ENCODE measurements around the gene BRICD5. TPM values are rescaled to one million over a fixed set of nuclear protein-coding genes. Genes with fewer than 3 reads are reported as not detected.

The BRICD5 gene
- total and polyA plus RNA-seq, 4 donors: 2.1 to 13.5 (median 9.3) TPM

- DNase-seq: no peak
- Histone ChIP-seq H3K4me3 (peak overlapping the region; percentile 81), H3K27me3 (ENCODE audit: control insufficient read depth in 3 of 3, insufficient read depth in 3 of 3, low read length in 2 of 3) (no peaks in the 10 kb centered on the region), H3K27ac (ENCODE audit: low read depth in 1 of 2, low read length in 1 of 2) (peak overlapping the region; percentile 95), H3K9me3 (ENCODE audit: control insufficient read depth in 4 of 4, insufficient read depth in 3 of 4, low read length in 3 of 4) (no peaks in the 10 kb centered on the region), H3K4me1 (ENCODE audit: control insufficient read depth in 5 of 5, insufficient read depth in 5 of 5, low read length in 5 of 5) (peaks cover 0 to 20% (median 9%) of the 10 kb centered on the region in 5 donors), H3K9ac (ENCODE audit: insufficient read depth in 1 of 2, low read length in 2 of 2) (peak overlapping the region in 1 of 2 donors; percentile 47), H3K36me3 (ENCODE audit: control insufficient read depth in 4 of 4, insufficient read depth in 4 of 4, low read length in 4 of 4) (peaks cover 0 to 11% (median 2%) of the 10 kb centered on the region in 4 donors)
- TF ChIP-seq CTCF (IDR thresholded peaks at IDR 0.05; ENCODE audit: control extremely low read depth, extremely low read depth): no peak
- 1% methylated on average over 80 to 98 of the region's 98 CpGs for WGBS, 2 donors
- ATAC-seq (ENCODE audit: insufficient read depth, low FRiP score): no peak
Observed at GRCh38 chr16:2213817-2214718, 3.4 kb upstream of the BRICD5 start.

- no peak for TF ChIP-seq CTCF (IDR thresholded peaks at IDR 0.05; ENCODE audit: control extremely low read depth, extremely low read depth)
- H3K4me3 ChIP-seq: no peak overlapping the region
- H3K9me3 ChIP-seq (ENCODE audit: control insufficient read depth in 4 of 4, insufficient read depth in 3 of 4, low read length in 3 of 4): no peaks in the 10 kb centered on the region
- ATAC-seq (ENCODE audit: insufficient read depth, low FRiP score): no peak
- H3K27ac ChIP-seq (ENCODE audit: low read depth in 1 of 2, low read length in 1 of 2): peak overlapping the region; percentile 76 to 95
- no peak overlapping the region for H3K9ac ChIP-seq (ENCODE audit: insufficient read depth in 1 of 2, low read length in 2 of 2)
- no peak for DNase-seq
- 49 to 61% methylated on average over 19 of the region's 19 CpGs for WGBS, 2 donors
- H3K36me3 ChIP-seq (ENCODE audit: control insufficient read depth in 4 of 4, insufficient read depth in 4 of 4, low read length in 4 of 4): peaks cover 0 to 25% (median 4%) of the 10 kb centered on the region in 4 donors
- no peaks in the 10 kb centered on the region for H3K27me3 ChIP-seq (ENCODE audit: control insufficient read depth in 3 of 3, insufficient read depth in 3 of 3, low read length in 2 of 3)
- peaks cover 0 to 20% (median 9%) of the 10 kb centered on the region in 5 donors for H3K4me1 ChIP-seq (ENCODE audit: control insufficient read depth in 5 of 5, insufficient read depth in 5 of 5, low read length in 5 of 5)
Observed at GRCh38 chr16:2212362-2213324, 2.0 kb upstream of the BRICD5 start.

GRCh38 chr16:2211923-2212347 is 1.3 kb upstream of the BRICD5 start:
- no peak for ATAC-seq (ENCODE audit: insufficient read depth, low FRiP score)
- WGBS, 2 donors: 82 to 89% methylated on average over 11 of the region's 11 CpGs
- peaks cover 0 to 20% (median 9%) of the 10 kb centered on the region in 5 donors for H3K4me1 ChIP-seq (ENCODE audit: control insufficient read depth in 5 of 5, insufficient read depth in 5 of 5, low read length in 5 of 5)
- H3K27ac ChIP-seq (ENCODE audit: low read depth in 1 of 2, low read length in 1 of 2): peak overlapping the region; percentile 58 to 76
- no peaks in the 10 kb centered on the region for H3K9me3 ChIP-seq (ENCODE audit: control insufficient read depth in 4 of 4, insufficient read depth in 3 of 4, low read length in 3 of 4)
- no peak overlapping the region for H3K9ac ChIP-seq (ENCODE audit: insufficient read depth in 1 of 2, low read length in 2 of 2)
- DNase-seq: no peak
- no peaks in the 10 kb centered on the region for H3K27me3 ChIP-seq (ENCODE audit: control insufficient read depth in 3 of 3, insufficient read depth in 3 of 3, low read length in 2 of 3)
- peaks cover 0 to 32% (median 4%) of the 10 kb centered on the region in 4 donors for H3K36me3 ChIP-seq (ENCODE audit: control insufficient read depth in 4 of 4, insufficient read depth in 4 of 4, low read length in 4 of 4)
- TF ChIP-seq CTCF (IDR thresholded peaks at IDR 0.05; ENCODE audit: control extremely low read depth, extremely low read depth): no peak
- no peak overlapping the region for H3K4me3 ChIP-seq

All from lung (tissue), 12 donors.